Measurements from ENCODE around the gene GNPDA1. TPM values are rescaled to one million over a fixed set of nuclear protein-coding genes. Genes with fewer than 3 reads are reported as not detected.
A peak's percentile ranks its signal among the peaks of the same experiment; 100 is the strongest.

The GNPDA1 gene
- total RNA-seq, 1 experiment from 2014 or later, result 211 TPM

GRCh38 chr5:142007237-142007544, 5.6 kb downstream of the GNPDA1 start:
- in situ Hi-C loops (cut with HindIII; ENCODE audit: low pct_unique_long_range_greater_than_20kb, low sequenced_read_pairs), result loop anchor here (25.0 kb wide), 1 partner anchor 130 kb away; no protein-coding TSS in a partner anchor
- no peak for DNase-seq (ENCODE audit: low read depth, low spot score)

DNA sequence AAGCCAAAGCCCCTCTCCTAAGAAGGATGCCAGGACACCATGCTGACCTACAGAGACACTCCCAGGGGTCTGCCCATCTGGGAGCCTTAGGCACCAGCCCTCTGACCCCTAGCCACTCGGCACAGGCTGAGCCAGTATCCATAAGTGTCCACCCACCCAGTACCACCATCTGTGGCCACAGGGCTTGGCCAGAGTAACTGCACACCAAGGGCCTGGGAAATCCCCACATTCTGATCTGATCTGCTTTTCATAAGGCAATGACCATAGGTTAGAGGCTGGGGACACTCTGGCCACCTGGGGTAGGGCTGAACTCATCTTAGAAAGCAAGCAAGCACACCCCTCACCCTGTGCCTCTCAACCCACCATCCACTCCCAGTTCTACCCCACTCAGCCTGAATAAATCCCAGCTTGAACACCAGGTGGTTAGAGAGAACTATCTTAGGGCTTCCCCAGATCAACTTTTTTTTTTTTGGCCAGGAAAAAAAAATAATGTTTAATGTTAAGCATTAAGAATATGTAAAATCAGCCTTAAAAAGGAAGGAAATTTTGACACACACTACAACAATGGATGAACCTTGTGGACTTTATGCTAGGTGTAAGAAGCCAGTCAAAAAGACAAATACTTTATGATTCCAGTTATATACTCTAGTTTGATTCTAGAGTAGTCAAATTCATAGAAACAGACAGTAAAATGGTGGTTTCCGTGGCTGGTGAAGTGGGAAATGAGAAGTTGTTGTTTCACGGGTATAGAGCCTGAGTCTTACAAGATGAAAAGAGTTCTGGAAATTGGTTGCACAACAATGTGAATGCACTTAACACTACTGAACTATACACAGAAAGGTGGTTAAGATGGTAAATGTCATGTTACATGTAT, 6.2 kb downstream of the GNPDA1 start:
- in situ Hi-C loops (cut with HindIII; ENCODE audit: low pct_unique_long_range_greater_than_20kb, low sequenced_read_pairs), result loop anchor here (25.0 kb wide), 1 partner anchor 131 kb away; no protein-coding TSS in a partner anchor
- DNase-seq (ENCODE audit: low read depth, low spot score), result no peak

DNA sequence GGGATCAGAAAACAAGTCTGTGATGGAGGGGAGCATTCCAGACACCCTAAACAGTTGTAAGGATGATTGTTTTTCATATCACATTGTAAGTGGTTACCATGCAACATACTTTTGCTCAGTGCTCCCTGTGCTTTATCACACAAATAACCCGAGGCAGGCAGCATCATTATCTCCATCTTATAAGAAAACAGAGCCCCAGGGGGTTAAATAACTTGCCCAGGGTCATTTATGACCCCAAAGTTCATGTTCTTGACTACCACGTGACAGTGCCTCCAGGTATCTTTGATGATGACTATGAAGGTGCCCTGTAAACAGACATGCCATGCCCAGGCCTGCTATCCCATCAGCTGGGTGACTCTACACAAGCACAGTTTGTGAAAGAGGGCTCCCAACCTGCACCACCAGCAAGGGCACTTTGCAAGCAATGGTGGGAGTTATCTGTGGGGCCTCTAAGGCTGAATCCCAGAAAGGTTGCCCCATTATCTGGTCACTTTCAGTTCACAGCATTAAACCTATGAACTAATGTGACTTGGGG, 9.5 kb downstream of the GNPDA1 start:
- in situ Hi-C loops (cut with HindIII; ENCODE audit: low pct_unique_long_range_greater_than_20kb, low sequenced_read_pairs), result loop anchor here (25.0 kb wide), 1 partner anchor 134 kb away; no protein-coding TSS in a partner anchor
- DNase-seq (ENCODE audit: low read depth, low spot score), result no peak

DNA sequence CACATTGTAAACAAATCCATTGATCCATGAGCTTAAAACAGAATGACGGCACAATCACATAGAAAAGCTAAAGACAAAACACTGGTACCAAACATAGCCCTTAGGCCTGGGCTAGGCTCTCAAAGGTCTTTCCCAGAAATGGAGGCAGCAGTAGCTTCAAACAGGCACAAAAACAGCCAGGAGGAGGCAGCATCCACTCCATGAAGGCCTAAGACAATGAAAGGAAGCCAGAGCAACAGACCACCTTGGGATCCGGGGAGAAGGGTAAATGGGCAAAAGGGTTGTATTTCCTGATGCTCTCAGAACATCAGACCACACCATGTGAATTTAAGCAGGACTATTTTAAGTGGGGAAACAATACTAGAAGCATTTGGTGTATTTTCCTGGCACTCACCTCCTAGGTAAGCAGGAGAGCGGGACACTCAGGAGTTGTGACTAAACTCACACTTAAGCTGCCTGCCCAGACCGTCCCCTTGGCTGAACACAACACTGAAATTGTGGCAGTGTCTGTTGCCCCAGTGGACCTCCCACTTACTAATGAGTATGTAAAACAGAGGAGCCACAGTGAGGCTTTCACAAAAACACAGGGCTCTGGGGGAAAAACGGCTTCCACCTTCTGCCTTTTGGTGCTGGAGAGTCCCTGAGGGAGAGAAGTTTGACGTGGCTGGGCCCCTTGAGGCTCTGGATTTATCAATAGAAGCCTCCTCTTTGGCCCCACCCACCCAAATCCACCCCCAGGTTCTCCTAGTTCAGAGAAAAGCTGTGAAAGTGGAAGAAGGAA, 11.9 kb downstream of the GNPDA1 start:
- peak; percentile 66 for DNase-seq (ENCODE audit: low read depth, low spot score)
- in situ Hi-C loops (cut with HindIII; ENCODE audit: low pct_unique_long_range_greater_than_20kb, low sequenced_read_pairs), result loop anchor here (25.0 kb wide), 1 partner anchor 136 kb away; no protein-coding TSS in a partner anchor

GRCh38 chr5:142000173-142000572, 12.7 kb downstream of the GNPDA1 start:
- no peak for DNase-seq (ENCODE audit: low read depth, low spot score)
- in situ Hi-C loops (cut with HindIII; ENCODE audit: low pct_unique_long_range_greater_than_20kb, low sequenced_read_pairs), result loop anchor here (25.0 kb wide), 1 partner anchor 137 kb away; no protein-coding TSS in a partner anchor

DNA sequence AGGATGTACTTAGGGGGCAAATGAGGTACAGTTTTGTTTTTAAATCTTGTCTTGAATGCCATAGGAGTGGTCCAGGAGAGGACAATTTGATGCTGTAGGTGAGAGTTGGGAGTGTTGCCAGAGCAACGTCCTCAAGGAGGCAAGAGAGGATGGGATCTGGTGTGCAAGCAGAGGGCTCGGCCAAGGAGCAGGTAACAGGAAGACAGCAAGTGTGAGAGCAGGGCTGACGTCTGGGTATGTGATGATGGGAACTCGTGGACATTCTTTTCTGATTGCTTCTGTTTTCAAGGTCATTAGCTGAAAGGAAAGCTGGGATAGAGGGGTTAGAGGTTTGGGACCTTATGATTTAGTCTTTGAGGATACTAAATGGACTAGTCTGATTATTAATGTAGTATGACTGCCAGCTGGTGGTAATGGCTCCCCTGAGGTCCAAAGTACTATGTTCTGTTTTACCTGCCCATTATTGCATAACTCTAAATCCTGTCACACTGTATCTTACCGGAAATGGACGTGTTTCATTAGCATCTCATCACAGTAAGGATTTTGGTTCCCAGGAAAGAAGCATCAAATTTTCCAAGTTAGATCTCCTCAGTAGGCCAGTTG, 15.4 kb downstream of the GNPDA1 start:
- in situ Hi-C loops (cut with HindIII; ENCODE audit: low pct_unique_long_range_greater_than_20kb, low sequenced_read_pairs), result no loop called here
- DNase-seq (ENCODE audit: low read depth, low spot score), result no peak

DNA sequence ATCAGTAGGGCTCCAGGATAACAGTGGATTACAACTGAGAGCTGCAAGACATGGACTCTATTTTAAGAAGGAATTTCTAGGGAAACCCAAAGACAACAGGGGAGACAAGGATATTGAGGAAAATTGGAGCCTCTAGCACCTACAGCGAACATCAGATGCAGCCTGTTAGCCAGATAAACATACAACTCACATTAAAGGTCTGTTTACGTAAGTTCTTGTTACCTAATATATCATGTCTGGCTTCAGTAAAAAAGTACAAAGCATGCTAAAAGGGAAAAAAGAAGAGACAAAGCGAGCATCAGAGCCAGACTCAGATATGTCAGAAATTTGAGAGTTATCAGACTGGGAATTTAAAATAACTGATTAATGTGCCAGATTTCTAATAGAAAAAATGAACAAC, 17.2 kb downstream of the GNPDA1 start:
- no peak for DNase-seq (ENCODE audit: low read depth, low spot score)
- in situ Hi-C loops (cut with HindIII; ENCODE audit: low pct_unique_long_range_greater_than_20kb, low sequenced_read_pairs), result no loop called here

DNA sequence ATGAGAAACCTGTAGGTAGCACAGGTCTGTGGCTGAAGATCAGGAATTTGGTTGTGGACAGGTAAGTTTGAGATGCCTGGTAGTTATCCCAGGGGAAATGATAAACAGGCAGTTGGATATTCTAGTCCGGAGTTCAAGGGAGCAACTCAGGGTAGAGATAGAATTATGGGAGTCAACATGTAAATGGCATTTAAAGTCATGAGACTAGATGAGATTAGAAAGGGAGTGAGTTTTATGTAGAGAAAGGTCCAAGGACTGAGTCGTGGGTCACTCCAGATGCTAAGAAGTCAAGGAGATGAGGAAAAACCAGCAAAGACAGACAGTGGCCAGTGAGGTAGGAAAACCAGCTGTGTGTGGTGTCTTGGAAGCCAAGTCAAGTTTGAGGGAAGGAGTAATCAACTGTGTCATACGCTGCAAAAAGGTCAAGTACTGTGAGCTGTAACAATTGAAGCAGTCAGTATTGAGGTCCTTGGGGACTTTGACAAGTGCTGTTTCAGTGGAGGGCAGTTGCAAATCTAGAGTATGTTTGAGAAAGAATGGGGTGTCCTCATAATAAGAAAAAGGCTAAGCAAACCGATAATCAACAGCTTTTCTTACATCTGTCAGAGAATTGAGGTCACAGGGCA, 18.2 kb downstream of the GNPDA1 start:
- in situ Hi-C loops (cut with HindIII; ENCODE audit: low pct_unique_long_range_greater_than_20kb, low sequenced_read_pairs), result no loop called here
- DNase-seq (ENCODE audit: low read depth, low spot score), result peak; percentile 75

- in situ Hi-C loops (cut with HindIII; ENCODE audit: low pct_unique_long_range_greater_than_20kb, low sequenced_read_pairs), result no loop called here
- peak; percentile 78 for DNase-seq (ENCODE audit: low read depth, low spot score)
These were observed 20.4 kb downstream of the GNPDA1 start for GRCh38 chr5:141992349-141992963.

- in situ Hi-C loops (cut with HindIII; ENCODE audit: low pct_unique_long_range_greater_than_20kb, low sequenced_read_pairs), result no loop called here
- DNase-seq (ENCODE audit: low read depth, low spot score), result no peak
These were observed 23.1 kb downstream of the GNPDA1 start for GRCh38 chr5:141989720-141990119.

- in situ Hi-C loops (cut with HindIII; ENCODE audit: low pct_unique_long_range_greater_than_20kb, low sequenced_read_pairs), result no loop called here
- no peak for DNase-seq (ENCODE audit: low read depth, low spot score)
These were observed 26.8 kb downstream of the GNPDA1 start for GRCh38 chr5:141986072-141986471.

GRCh38 chr5:141982626-141983025, 30.2 kb downstream of the GNPDA1 start:
- in situ Hi-C loops (cut with HindIII; ENCODE audit: low pct_unique_long_range_greater_than_20kb, low sequenced_read_pairs), result no loop called here
- no peak for DNase-seq (ENCODE audit: low read depth, low spot score)

DNA sequence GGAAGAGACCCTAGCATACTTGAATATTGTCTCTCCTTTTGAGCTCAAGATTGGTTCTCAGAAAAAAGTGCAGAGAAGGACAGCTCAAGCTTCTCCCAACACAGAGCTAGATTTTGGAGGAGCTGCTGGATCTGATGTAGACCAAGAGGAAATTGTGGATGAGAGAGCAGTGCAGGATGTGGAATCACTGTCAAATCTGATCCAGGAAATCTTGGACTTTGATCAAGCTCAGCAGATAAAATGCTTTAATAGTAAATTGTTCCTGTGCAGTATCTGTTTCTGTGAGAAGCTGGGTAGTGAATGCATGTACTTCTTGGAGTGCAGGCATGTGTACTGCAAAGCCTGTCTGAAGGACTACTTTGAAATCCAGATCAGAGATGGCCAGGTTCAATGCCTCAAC, 34.4 kb downstream of the GNPDA1 start:
- no peak for DNase-seq (ENCODE audit: low read depth, low spot score)

DNA sequence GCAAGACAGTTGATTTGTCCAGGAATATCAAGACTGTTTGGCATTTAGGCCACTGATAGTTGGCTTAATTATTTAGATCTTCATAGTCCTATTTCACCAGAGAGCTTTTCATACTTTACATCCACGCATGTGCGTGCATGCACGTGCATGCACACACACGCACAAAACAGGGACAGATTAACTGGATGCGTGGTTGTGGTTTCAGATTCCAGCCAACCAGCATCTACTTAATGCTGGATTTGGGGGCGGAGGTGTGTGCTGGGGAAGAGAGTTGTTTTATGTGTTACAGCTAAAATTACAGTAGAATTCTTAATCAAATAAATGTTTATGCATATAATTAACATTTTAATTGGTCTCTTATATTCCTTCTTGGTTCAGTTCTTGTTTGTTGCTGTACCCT, 36.7 kb downstream of the GNPDA1 start:
- in situ Hi-C loops (cut with HindIII; ENCODE audit: low pct_unique_long_range_greater_than_20kb, low sequenced_read_pairs), result no loop called here

More for the DNA sequence above, 34.4 kb downstream of the GNPDA1 start:
- in situ Hi-C loops (cut with HindIII; ENCODE audit: low pct_unique_long_range_greater_than_20kb, low sequenced_read_pairs), result no loop called here

DNA sequence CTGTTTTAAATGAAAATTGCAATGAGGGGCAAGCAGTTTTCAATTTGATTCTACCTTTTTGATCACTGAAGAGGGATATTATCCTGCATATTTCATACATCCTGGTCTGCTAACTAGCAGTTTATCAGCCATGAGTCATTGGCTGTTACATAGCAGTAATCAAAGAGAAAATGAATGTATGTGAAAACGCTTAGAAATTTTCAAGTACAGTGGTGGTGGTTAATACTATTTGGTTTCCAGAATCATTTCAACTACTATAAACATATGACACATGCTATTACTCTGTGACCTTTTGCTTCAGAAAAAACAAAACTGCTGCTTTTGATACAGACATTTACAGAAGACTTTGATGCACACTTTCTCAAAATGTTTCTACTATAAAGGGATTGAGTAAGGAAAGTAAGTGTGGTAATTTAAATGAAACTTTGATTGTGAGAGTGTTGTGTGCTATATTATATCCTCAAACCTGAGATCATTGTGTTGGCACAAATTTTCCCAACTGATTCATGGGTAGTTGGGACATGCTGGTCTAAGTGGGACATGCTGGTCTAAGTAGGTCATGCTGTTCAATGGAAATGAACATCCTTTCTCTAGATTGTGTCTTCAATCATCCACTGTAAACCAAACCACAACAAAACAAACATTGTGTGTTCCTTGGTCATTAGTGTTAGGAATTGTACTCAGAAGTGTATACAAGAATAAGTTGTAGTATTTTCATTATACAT, 38.8 kb downstream of the GNPDA1 start:
- in situ Hi-C loops (cut with HindIII; ENCODE audit: low pct_unique_long_range_greater_than_20kb, low sequenced_read_pairs), result no loop called here
- DNase-seq (ENCODE audit: low read depth, low spot score), result no peak

More for the DNA sequence above, 36.7 kb downstream of the GNPDA1 start:
- DNase-seq (ENCODE audit: low read depth, low spot score), result no peak

All from SK-MEL-5 (cell line).